ENCODE results near the gene GNE. TPM values are rescaled to one million over a fixed set of nuclear protein-coding genes. Genes with fewer than 3 reads are reported as not detected.
"Not testable (repeated sequence)": the region's sequence is repeated elsewhere in the genome, so short reads cannot be mapped to it uniquely, and the experiment has no call there.

GNE gene
- total and polyA plus RNA-seq, 9 of the 15 experiments (the other 6 are each of a cell fraction or from before 2014, with no cell fraction given) = 5.1 to 18.6 (median 12.0) TPM

DNA sequence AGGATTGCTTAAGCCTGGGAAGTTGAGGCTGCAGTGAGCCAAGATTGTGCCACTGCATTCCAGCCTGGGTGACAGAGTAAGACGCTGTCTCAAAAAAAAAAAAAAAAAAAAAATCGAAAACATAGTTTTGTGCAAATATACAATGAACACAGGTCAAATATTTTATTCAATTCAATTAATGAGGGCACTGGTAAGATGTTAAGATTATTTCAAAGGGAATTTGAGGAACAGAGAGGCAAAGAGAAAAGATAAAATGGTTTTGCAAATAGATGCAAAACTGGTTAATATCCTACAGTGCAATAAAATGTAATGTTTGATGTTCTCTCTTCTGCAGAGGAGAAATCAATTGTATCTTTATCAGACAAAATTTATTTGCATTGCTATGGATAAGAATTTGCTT, 39.5 kb upstream of the GNE start (continued):
- TF ChIP-seq XRCC5 (IDR thresholded peaks at IDR 0.05; ENCODE audit: low read depth, low read length) (no peak), HNRNPH1 (optimal IDR thresholded peaks at IDR 0.05; ENCODE audit: low read depth, low read length) (no peak), TCF7L2 (IDR thresholded peaks at IDR 0.05; ENCODE audit: low read depth, low read length) (no peak), MYBL2 (IDR thresholded peaks at IDR 0.05; ENCODE audit: low read depth) (no peak), MYBL2 (CRISPR knock-in tag; IDR thresholded peaks at IDR 0.05; ENCODE audit: borderline replicate concordance) (no peak)
- TF ChIP-seq, protein P1, sequence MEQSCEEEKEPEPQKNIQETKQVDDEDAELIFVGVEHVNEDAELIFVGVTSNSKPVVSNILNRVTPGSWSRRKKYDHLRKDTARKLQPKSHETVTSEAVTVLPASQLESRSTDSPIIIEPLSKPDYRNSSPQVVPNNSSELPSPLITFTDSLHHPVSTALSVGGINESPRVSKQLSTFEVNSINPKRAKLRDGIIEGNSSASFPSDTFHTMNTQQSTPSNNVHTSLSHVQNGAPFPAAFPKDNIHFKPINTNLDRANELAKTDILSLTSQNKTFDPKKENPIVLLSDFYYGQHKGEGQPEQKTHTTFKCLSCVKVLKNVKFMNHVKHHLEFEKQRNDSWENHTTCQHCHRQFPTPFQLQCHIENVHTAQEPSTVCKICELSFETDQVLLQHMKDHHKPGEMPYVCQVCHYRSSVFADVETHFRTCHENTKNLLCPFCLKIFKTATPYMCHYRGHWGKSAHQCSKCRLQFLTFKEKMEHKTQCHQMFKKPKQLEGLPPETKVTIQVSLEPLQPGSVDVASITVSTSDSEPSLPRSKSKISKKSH (CRISPR knock-in tag; IDR thresholded peaks at IDR 0.05) = no peak
- TF ChIP-seq, protein P2, sequence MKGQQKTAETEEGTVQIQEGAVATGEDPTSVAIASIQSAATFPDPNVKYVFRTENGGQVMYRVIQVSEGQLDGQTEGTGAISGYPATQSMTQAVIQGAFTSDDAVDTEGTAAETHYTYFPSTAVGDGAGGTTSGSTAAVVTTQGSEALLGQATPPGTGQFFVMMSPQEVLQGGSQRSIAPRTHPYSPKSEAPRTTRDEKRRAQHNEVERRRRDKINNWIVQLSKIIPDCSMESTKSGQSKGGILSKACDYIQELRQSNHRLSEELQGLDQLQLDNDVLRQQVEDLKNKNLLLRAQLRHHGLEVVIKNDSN (CRISPR knock-in tag; IDR thresholded peaks at IDR 0.05) = no peak
- TF ChIP-seq, protein P3, sequence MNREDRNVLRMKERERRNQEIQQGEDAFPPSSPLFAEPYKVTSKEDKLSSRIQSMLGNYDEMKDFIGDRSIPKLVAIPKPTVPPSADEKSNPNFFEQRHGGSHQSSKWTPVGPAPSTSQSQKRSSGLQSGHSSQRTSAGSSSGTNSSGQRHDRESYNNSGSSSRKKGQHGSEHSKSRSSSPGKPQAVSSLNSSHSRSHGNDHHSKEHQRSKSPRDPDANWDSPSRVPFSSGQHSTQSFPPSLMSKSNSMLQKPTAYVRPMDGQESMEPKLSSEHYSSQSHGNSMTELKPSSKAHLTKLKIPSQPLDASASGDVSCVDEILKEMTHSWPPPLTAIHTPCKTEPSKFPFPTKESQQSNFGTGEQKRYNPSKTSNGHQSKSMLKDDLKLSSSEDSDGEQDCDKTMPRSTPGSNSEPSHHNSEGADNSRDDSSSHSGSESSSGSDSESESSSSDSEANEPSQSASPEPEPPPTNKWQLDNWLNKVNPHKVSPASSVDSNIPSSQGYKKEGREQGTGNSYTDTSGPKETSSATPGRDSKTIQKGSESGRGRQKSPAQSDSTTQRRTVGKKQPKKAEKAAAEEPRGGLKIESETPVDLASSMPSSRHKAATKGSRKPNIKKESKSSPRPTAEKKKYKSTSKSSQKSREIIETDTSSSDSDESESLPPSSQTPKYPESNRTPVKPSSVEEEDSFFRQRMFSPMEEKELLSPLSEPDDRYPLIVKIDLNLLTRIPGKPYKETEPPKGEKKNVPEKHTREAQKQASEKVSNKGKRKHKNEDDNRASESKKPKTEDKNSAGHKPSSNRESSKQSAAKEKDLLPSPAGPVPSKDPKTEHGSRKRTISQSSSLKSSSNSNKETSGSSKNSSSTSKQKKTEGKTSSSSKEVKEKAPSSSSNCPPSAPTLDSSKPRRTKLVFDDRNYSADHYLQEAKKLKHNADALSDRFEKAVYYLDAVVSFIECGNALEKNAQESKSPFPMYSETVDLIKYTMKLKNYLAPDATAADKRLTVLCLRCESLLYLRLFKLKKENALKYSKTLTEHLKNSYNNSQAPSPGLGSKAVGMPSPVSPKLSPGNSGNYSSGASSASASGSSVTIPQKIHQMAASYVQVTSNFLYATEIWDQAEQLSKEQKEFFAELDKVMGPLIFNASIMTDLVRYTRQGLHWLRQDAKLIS (CRISPR knock-in tag; IDR thresholded peaks at IDR 0.05) = no peak

DNA sequence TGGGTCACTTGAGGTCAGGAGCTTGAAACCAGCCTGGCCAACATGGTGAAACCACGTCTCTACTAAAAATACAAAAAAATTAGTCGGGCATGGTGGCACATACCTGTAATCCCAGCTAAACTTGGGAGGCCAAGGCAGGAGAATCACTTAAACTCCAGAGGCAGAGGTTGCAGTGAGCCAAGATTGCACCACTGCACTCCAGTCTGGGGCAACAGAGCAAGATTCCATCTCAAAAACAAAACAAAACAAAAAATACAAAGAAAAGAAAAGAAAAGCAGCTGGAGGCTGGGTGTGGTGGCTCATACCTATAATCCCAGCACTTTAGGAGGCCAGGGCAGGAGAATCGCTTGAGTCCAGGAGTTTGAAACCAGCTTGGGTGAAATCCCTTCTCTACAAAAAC, 36.7 kb upstream of the GNE start:
- BruUV-seq (replicated peaks); H3K27me3 ChIP-seq (ENCODE audit: control insufficient read depth in 2 of 2, insufficient read depth in 2 of 2, low read length in 2 of 2); H3K4me1 ChIP-seq (replicated peaks in 1 of 2; ENCODE audit: control insufficient read depth in 2 of 2, insufficient read depth in 2 of 2, low read length in 2 of 2); FAIRE-seq; ATAC-seq; intact Hi-C loops (cut with micrococcal nuclease); H3K4me3 ChIP-seq; H3K4me2 ChIP-seq (ENCODE audit: insufficient read depth, low read length); H3K9me1 ChIP-seq (ENCODE audit: control insufficient read depth, insufficient read depth, low read length); H3K79me2 ChIP-seq (ENCODE audit: control insufficient read depth, insufficient read depth, low read length); H3K9ac ChIP-seq (ENCODE audit: insufficient read depth in 1 of 2, low read depth in 2 of 2, low read length in 2 of 2); H3K36me3 ChIP-seq (ENCODE audit: control insufficient read depth, insufficient read depth, low read length); H4K20me1 ChIP-seq (replicated peaks; ENCODE audit: control insufficient read depth, insufficient read depth, low read length); H3K27ac ChIP-seq (ENCODE audit: extremely low read depth, low read depth, low read length); H2AFZ ChIP-seq (ENCODE audit: low read depth, low read length); in situ Hi-C loops (cut with MboI); POLR2A ChIA-PET; CTCF ChIA-PET (ENCODE audit: low intra/inter-chr PET ratio); DNase-seq (ENCODE audit: extremely low read depth in 1 of 4, low spot score in 3 of 4); H3K9me3 ChIP-seq (replicated peaks; ENCODE audit: control insufficient read depth, insufficient read depth, low read depth, low read length): not testable (repeated sequence)
- 8% methylated on average over 2 of the region's 3 CpGs for WGBS (ENCODE audit: insufficient coverage, low coverage, missing lambda C conversion rate)

Data from K562 (cell line).